ENCODE measurements around the gene TPRX2.
A peak's percentile ranks its signal among the peaks of the same experiment; 100 is the strongest.
"Not testable (repeated sequence)": the region's sequence is repeated elsewhere in the genome, so short reads cannot be mapped to it uniquely, and the experiment has no call there.

Gene TPRX2

DNA sequence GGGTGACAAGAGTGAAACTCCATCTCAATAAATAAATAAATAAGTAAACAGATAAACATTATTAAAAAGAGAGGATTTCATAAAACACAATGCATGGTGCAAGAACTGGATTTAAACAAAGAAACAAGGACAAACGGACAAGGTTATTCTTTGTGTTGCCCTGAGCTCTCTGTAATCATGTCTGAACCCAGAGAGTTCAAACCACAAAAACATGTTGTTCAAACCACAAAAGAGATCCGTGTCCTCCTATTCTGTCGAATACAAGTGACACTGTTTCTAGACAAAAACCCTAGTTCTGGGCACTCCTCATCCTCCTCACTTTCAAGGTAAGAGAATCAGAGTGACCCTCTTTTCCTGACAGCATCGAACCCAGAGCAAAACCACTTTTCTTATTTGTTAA, 4.6 kb upstream of the TPRX2 start:
- H3K4me1 Mint-ChIP-seq, result peaks cover 5% of the 10 kb centered on the region
- H3K9me3 Mint-ChIP-seq, result no peaks in the 10 kb centered on the region

GRCh38 chr19:47858231-47858630, 804 bp upstream of the TPRX2 start:
- H3K27ac Mint-ChIP-seq; H3K36me3 Mint-ChIP-seq (ENCODE audit: low read depth); H3K9me3 Mint-ChIP-seq; H3K4me1 Mint-ChIP-seq; H3K4me3 Mint-ChIP-seq: not testable (repeated sequence)
- H3K27me3 Mint-ChIP-seq (ENCODE audit: low read depth), result peaks cover 25% of the 10 kb centered on the region

More for the DNA sequence above, 4.6 kb upstream of the TPRX2 start:
- Mint-ChIP-seq H3K4me3 (no peak overlapping the region), H3K36me3 (ENCODE audit: low read depth) (no peaks in the 10 kb centered on the region), H3K27me3 (ENCODE audit: low read depth) (peaks cover 40% of the 10 kb centered on the region), H3K27ac (no peak overlapping the region)
- no peak for TF ChIP-seq CTCF (IDR thresholded peaks at IDR 0.05; ENCODE audit: unreplicated experiment in 3 of 3)

GRCh38 chr19:47859838-47860237, 803 bp downstream of the TPRX2 start:
- not testable (repeated sequence) for H3K36me3 Mint-ChIP-seq (ENCODE audit: low read depth); H3K4me1 Mint-ChIP-seq; H3K9me3 Mint-ChIP-seq; H3K4me3 Mint-ChIP-seq; H3K27ac Mint-ChIP-seq
- H3K27me3 Mint-ChIP-seq (ENCODE audit: low read depth), result peaks cover 14% of the 10 kb centered on the region

DNA sequence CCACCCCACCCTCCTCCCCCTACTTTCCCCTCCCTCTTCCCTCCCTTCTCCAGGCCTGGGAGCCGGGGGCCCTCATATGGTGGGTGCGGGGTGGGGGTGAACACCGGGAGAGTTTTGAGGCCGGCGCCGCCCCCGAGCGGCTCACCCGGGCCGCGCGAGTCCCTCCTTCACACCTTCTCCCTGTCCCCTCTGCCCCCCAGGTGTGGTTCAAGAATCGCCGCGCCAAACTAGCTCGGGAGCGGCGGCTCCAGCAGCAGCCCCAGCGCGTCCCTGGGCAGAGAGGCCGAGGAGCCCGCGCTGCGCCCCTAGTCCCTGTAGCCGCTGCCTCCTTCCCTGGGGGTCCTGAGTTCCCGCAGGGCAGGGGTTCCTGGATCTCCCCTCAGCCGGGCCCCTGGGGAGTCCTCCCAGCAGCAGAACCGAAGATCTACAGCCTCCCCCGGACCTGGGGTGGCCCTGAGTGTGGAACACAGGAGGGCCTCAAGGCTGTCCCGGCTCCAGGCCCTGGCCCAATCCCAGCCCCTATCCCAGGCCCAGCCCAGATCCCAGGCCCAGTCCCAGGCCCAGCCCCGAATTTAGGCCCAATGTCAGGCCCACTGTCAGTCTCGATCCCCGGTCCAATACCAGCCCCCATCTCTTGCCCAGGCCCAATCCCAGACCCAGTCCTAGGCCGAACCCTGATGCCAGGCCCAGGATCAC, 1.7 kb downstream of the TPRX2 start:
- no peak for TF ChIP-seq CTCF (IDR thresholded peaks at IDR 0.05; ENCODE audit: unreplicated experiment in 3 of 3)
- Mint-ChIP-seq H3K36me3 (ENCODE audit: low read depth) (no peaks in the 10 kb centered on the region), H3K4me3 (no peak overlapping the region), H3K27ac (no peak overlapping the region), H3K9me3 (no peaks in the 10 kb centered on the region), H3K27me3 (ENCODE audit: low read depth) (peaks cover 10% of the 10 kb centered on the region), H3K4me1 (peaks cover 11% of the 10 kb centered on the region)

- Mint-ChIP-seq H3K9me3 (no peaks in the 10 kb centered on the region), H3K4me1 (peaks cover 11% of the 10 kb centered on the region), H3K4me3 (no peak overlapping the region), H3K27me3 (ENCODE audit: low read depth) (peaks cover 10% of the 10 kb centered on the region), H3K36me3 (ENCODE audit: low read depth) (no peaks in the 10 kb centered on the region), H3K27ac (no peak overlapping the region)
- TF ChIP-seq CTCF (IDR thresholded peaks at IDR 0.05; ENCODE audit: unreplicated experiment in 3 of 3), result no peak
These were observed 2.6 kb downstream of the TPRX2 start for GRCh38 chr19:47861630-47862029.

DNA sequence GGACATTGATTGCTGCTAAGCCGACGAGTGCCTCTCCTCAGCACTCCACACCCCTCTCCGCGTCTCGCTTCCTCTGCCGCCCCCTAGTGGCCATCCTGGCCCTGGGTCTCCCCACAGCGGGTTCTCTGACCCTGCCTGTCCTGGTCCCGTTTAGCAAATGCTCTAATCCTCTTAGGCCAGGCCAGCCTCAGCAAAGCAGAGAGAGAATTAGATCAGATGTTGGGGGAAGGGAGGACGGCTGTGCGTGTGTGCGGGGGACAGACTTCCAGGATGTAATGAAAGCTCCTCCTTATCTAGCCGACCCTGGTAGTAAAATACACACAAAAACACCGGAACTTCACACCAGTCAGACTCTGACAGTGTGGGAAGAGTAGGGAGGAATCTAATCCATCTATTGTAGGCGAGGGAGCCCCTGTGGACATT, 4.5 kb downstream of the TPRX2 start:
- Mint-ChIP-seq H3K36me3 (ENCODE audit: low read depth) (no peaks in the 10 kb centered on the region), H3K27me3 (ENCODE audit: low read depth) (peaks cover 10% of the 10 kb centered on the region), H3K27ac (peak overlapping the region; percentile 29 to 83 (median 71)), H3K4me3 (no peak overlapping the region), H3K4me1 (peaks cover 11% of the 10 kb centered on the region), H3K9me3 (no peaks in the 10 kb centered on the region)
- TF ChIP-seq CTCF (IDR thresholded peaks at IDR 0.05; ENCODE audit: unreplicated experiment in 3 of 3), result peak; percentile 96 to 98 (median 98)

GRCh38 chr19:47865166-47865565, 6.1 kb downstream of the TPRX2 start:
- Mint-ChIP-seq H3K36me3 (ENCODE audit: low read depth) (no peaks in the 10 kb centered on the region), H3K4me1 (peaks cover 11% of the 10 kb centered on the region), H3K27me3 (ENCODE audit: low read depth) (peaks cover 10% of the 10 kb centered on the region), H3K4me3 (no peak overlapping the region), H3K27ac (peak overlapping the region in 2 of 3 experiments; percentile 57 to 69), H3K9me3 (no peaks in the 10 kb centered on the region)
- no peak for TF ChIP-seq CTCF (IDR thresholded peaks at IDR 0.05; ENCODE audit: unreplicated experiment in 3 of 3)

All from nephron (organoid).